ENCODE data around the gene MCEMP1.
A peak's percentile ranks its signal among the peaks of the same experiment; 100 is the strongest.

The MCEMP1 gene

DNA sequence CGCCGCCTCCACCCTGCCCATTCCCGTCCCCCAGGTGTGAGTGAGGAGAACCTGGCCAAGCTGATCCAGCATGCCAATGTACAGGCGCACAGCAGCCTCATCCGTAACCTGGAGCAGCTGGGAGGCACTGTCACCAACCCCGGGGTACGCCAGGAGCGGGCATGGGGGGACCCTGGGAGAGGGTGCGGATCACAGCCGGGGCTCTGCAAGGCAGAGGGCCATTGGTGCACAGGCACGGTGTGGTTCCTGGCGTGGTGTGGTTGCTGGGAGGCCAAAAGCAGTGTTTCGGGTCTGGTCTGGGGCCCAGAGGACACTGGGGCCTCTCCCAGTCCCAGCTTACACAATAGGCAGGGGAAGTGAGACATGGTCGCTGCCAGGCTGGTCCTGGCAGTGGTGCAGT lies 31.7 kb upstream of the MCEMP1 start:
- TF ChIP-seq, protein P1, sequence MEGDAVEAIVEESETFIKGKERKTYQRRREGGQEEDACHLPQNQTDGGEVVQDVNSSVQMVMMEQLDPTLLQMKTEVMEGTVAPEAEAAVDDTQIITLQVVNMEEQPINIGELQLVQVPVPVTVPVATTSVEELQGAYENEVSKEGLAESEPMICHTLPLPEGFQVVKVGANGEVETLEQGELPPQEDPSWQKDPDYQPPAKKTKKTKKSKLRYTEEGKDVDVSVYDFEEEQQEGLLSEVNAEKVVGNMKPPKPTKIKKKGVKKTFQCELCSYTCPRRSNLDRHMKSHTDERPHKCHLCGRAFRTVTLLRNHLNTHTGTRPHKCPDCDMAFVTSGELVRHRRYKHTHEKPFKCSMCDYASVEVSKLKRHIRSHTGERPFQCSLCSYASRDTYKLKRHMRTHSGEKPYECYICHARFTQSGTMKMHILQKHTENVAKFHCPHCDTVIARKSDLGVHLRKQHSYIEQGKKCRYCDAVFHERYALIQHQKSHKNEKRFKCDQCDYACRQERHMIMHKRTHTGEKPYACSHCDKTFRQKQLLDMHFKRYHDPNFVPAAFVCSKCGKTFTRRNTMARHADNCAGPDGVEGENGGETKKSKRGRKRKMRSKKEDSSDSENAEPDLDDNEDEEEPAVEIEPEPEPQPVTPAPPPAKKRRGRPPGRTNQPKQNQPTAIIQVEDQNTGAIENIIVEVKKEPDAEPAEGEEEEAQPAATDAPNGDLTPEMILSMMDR (conservative IDR thresholded peaks at IDR 0.05; ENCODE audit: low read length), result no peak
- no peak for DNase-seq (ENCODE audit: low read depth)
- H3K4me3 ChIP-seq (ENCODE audit: low read length), result no peak overlapping the region

DNA sequence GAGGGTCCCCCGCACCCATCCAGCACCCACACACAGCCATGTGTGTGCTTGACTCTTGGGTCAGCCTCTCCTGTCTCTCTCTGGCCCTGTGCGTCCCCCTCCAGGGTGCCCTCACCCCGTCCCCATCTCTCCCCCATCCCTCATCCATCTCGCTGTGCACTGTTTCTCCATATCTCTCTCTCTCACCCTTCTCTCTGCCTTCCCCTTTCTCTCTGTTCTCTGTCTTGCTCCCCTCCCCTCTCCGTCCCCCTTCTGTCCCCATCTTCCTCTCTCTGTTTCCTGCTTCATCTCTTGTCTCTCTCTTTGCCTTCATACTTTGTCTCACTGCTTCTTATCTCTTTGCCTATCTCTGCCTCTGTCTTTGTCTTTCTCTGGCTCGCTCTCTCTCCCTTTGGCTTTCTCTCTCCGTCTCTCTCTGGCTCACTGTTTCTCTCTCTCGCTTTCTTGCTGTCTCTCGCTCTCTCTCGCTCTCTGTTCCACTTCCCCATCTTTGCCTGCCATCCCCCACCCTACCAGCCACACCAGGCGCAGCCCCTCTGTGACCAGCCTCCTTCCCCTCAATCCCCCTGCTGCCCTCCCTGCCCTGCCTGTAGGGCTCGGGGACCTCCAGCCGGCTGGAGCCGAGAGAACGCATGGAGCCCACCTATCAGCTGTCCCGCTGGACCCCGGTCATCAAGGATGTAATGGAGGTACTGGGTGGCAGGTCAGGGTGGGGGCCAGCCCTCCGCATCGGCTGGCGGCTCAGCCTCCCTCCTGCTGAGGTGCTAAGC lies 31.0 kb upstream of the MCEMP1 start:
- TF ChIP-seq, protein P1 (conservative IDR thresholded peaks at IDR 0.05; ENCODE audit: low read length), result no peak
- DNase-seq (ENCODE audit: low read depth), result no peak
- no peak overlapping the region for H3K4me3 ChIP-seq (ENCODE audit: low read length)

DNA sequence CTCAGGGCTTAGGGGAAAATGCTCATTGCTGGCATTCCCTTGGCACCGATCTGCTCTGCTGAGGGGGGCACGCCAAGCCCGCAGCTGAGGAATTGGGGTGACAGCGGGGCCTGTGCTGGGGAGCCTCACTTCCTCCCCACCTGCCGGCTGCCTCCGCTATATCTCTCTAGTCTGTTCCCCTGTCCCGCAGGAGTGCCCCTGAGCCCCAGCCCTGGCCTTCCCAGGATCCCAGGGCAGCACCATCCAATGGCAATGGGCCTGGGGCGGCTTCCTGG lies 30.5 kb upstream of the MCEMP1 start:
- TF ChIP-seq, protein P1 (conservative IDR thresholded peaks at IDR 0.05; ENCODE audit: low read length), result no peak
- H3K4me3 ChIP-seq (ENCODE audit: low read length), result no peak overlapping the region
- DNase-seq (ENCODE audit: low read depth), result no peak

DNA sequence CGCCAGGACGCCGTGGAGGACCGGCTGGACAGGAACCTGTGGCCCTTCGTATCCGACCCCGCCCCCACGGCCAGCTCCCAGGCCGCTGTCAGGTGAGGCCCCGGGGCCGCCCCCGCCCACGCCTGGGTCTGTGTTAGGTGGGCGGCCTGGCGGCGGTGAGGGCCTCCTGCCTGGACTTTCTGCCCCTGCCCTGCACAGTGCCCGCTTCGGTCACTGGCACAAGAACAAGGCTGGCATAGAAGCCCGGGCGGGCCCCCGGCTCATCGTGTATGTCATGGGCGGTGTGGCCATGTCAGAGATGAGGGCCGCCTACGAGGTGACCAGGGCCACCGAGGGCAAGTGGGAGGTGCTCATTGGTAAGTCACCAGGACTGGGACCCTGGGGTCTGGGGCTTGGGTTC lies 29.7 kb upstream of the MCEMP1 start:
- TF ChIP-seq, protein P1 (conservative IDR thresholded peaks at IDR 0.05; ENCODE audit: low read length), result no peak
- no peak for DNase-seq (ENCODE audit: low read depth)
- no peak overlapping the region for H3K4me3 ChIP-seq (ENCODE audit: low read length)

DNA sequence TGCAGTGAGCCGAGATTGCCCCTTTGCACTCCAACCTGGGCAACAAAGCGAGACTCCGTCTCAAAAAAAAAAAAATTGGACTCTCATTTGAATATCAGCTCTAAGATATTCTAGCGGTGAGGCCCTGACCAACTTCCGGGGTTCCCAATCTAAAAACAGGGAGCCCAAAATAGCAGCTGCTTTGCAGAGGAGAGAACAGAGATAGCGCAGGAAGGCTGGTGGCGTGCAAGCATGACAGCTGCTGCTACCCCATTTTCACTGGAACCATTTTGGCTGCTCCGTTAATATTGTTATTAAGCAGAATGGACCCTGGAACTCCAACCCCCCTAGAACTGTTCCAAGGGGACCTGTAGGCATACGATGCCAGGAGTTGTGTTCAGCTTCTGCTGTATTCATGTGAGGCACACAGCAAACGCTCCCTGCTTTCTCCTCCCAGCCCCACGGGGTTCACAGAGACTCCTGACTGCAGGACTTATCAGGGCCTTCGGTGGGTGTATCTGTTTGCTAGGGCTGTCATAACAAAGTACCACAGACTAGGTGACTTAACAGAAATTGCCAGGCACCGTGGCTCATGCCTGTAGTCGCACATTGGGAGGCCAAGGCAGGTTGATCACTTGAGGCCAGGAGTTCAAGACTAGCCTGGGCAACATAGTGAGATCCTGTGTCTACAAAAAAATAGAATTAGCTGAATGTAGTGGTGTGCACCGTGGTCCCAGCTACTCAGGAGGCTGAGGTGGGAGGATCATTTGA lies 28.4 kb upstream of the MCEMP1 start:
- TF ChIP-seq, protein P1 (conservative IDR thresholded peaks at IDR 0.05; ENCODE audit: low read length), result no peak
- H3K4me3 ChIP-seq (ENCODE audit: low read length), result no peak overlapping the region
- no peak for DNase-seq (ENCODE audit: low read depth)

DNA sequence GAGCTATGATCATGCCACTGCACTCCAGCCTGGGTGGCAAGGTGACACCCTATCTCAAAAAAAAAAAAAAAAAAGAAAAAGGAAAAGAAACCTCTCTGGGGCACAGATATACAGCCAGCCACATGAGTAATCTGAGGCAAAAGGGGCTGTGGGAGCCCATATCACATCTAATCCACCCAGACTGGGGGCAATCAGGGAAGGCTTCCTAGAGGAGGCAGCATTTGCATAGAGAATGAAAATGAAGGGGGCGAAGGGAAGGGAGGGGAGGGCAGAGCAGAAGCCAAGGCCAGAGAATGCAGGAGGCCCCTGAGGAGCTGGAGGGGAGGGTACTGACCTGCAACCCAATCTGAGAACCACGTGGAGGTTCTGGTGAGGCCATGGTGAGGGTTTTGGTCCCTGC lies 26.7 kb upstream of the MCEMP1 start:
- no peak overlapping the region for H3K4me3 ChIP-seq (ENCODE audit: low read length)
- TF ChIP-seq, protein P1 (conservative IDR thresholded peaks at IDR 0.05; ENCODE audit: low read length), result no peak
- DNase-seq (ENCODE audit: low read depth), result no peak

DNA sequence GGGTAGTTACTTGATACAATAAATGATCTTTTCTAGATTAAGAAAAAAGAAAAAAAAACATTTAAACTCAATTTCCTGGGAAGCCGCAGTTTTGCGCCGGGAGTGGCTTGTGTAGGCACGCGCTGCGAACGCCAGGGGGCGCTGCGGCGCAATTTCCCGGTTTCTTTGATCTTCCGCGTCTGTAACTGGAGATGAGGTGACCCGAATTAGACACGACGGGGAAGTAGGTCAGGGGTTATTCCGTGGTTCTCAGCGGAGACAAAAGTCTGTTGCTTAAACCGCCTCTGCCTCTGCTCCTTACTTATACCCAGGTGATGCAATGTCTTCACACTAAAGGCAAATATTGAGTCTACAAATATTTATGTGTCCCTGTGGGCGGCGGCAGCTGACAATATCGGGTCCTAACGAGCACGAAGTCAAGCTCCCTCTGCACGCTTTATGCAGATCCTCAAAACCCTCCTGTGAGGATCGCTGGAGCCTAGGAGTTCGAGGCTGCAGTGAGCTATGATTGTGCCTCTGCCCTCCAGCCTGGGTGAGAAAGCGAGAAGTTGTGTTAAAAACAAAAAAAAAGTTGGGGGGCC lies 24.7 kb upstream of the MCEMP1 start:
- peak overlapping the region; percentile 42 for H3K4me3 ChIP-seq (ENCODE audit: low read length)
- TF ChIP-seq, protein P1 (conservative IDR thresholded peaks at IDR 0.05; ENCODE audit: low read length), result peak; percentile 91
- DNase-seq (ENCODE audit: low read depth), result peak; percentile 60
